H9 (cell line): ENCODE data around the gene TRMT11. TPM values are rescaled to one million over a fixed set of nuclear protein-coding genes. Genes with fewer than 3 reads are reported as not detected.

Source experiments
- DNase-seq: peaks from one replicate; pipeline ENCODE4 v3.0.0-alpha.2; 2017
- H2AFZ ChIP-seq: one replicate; pipeline ENCODE4 v1.6.1; 2013; ENCODE audit warnings: mild to moderate bottlenecking, low read length, control low read depth, moderate library complexity
- H2AK5ac ChIP-seq: 2 replicates; pipeline ENCODE4 v1.6.1; 2013; ENCODE audit warnings: low read length, control low read depth, mixed read lengths; ENCODE audit not compliant: insufficient read length
- H2BK120ac ChIP-seq: one replicate; pipeline ENCODE4 v1.6.1; 2013; ENCODE audit warnings: low read depth, mild to moderate bottlenecking, low read length, control low read depth, inconsistent platforms; ENCODE audit not compliant: poor library complexity, severe bottlenecking
- H2BK12ac ChIP-seq: 2 replicates; pipeline ENCODE4 v1.6.1; 2013; ENCODE audit warnings: low read length, control low read depth, mixed read lengths, low read depth; ENCODE audit not compliant: insufficient read length
- H2BK15ac ChIP-seq: 2 replicates; pipeline ENCODE4 v1.6.1; 2013; ENCODE audit warnings: low read depth, low read length, control low read depth
- H2BK20ac ChIP-seq: one replicate; pipeline ENCODE4 v1.6.1; 2013; ENCODE audit warnings: low read depth, mild to moderate bottlenecking, low read length, control low read depth, inconsistent platforms; ENCODE audit not compliant: poor library complexity, severe bottlenecking
- H2BK5ac ChIP-seq: 2 replicates; pipeline ENCODE4 v1.6.1; 2013; ENCODE audit warnings: low read length, control low read depth, mixed read lengths; ENCODE audit not compliant: insufficient read length
- H3K14ac ChIP-seq: 2 replicates; pipeline ENCODE4 v1.6.1; 2013; ENCODE audit warnings: low read length, control low read depth; ENCODE audit not compliant: insufficient read depth
- H3K18ac ChIP-seq: 2 replicates; pipeline ENCODE4 v1.6.1; 2013; ENCODE audit warnings: low read depth, mild to moderate bottlenecking, mixed read lengths, low read length, control low read depth; ENCODE audit not compliant: insufficient read length
- H3K23ac ChIP-seq: 2 replicates; pipeline ENCODE4 v1.6.1; 2013; ENCODE audit warnings: low read length, control low read depth, mixed read lengths, low read depth; ENCODE audit not compliant: insufficient read length
- H3K23me2 ChIP-seq: 2 replicates; pipeline ENCODE4 v1.6.1; 2013; ENCODE audit warnings: low read depth, mild to moderate bottlenecking, mixed read lengths, low read length, control low read depth; ENCODE audit not compliant: insufficient read length, poor library complexity, severe bottlenecking
- H3K27ac ChIP-seq: 2 replicates; pipeline ENCODE4 v1.5.1; 2013; ENCODE audit warnings: low read length, control low read depth, mixed read lengths, low read depth; ENCODE audit not compliant: insufficient read length
- H3K27me3 ChIP-seq: 2 replicates; pipeline ENCODE4 v1.6.1; 2013; ENCODE audit warnings: low read length, control low read depth, inconsistent platforms; ENCODE audit not compliant: insufficient read depth
- H3K4ac ChIP-seq: 2 replicates; pipeline ENCODE4 v1.6.1; 2013; ENCODE audit warnings: low read depth, mild to moderate bottlenecking, control low read depth, inconsistent platforms, low read length, moderate library complexity
- H3K4me1 ChIP-seq: 2 replicates; pipeline ENCODE4 v1.6.1; 2013; ENCODE audit warnings: low read length, control low read depth, inconsistent platforms; ENCODE audit not compliant: insufficient read depth
- H3K4me2 ChIP-seq: 2 replicates; pipeline ENCODE4 v1.6.1; 2013; ENCODE audit warnings: low read length, control low read depth, mixed read lengths; ENCODE audit not compliant: insufficient read length, insufficient read depth
- H3K56ac ChIP-seq: 2 replicates; pipeline ENCODE4 v1.6.1; 2013; ENCODE audit warnings: low read depth, mild to moderate bottlenecking, mixed read lengths, low read length, control low read depth; ENCODE audit not compliant: insufficient read length
- H3K79me1 ChIP-seq: 2 replicates; pipeline ENCODE4 v1.6.1; 2013; ENCODE audit warnings: low read depth, mild to moderate bottlenecking, moderate library complexity, low read length, control low read depth, inconsistent platforms; ENCODE audit not compliant: insufficient read depth, poor library complexity, severe bottlenecking
- H3K79me2 ChIP-seq: 2 replicates; pipeline ENCODE4 v1.6.1; 2013; ENCODE audit warnings: low read length, control low read depth, inconsistent platforms; ENCODE audit not compliant: insufficient read depth
- H3K9ac ChIP-seq: 2 replicates; pipeline ENCODE4 v1.6.1; 2013; ENCODE audit warnings: low read length, control low read depth, mixed read lengths; ENCODE audit not compliant: insufficient read length; ENCODE audit errors: extremely low read depth
- H3K9me3 ChIP-seq: one replicate; pipeline ENCODE4 v1.6.1; 2013; ENCODE audit warnings: low read depth, low read length, inconsistent platforms; ENCODE audit not compliant: control insufficient read depth
- H3T11ph ChIP-seq: one replicate; pipeline ENCODE4 v1.6.1; 2013; ENCODE audit warnings: mild to moderate bottlenecking, low read length, control low read depth, inconsistent platforms
- H4K20me1 ChIP-seq: one replicate; pipeline ENCODE4 v1.6.1; 2013; ENCODE audit not compliant: control insufficient read depth, insufficient read length, insufficient read depth
- H4K5ac ChIP-seq: 2 replicates; pipeline ENCODE4 v1.6.1; 2013; ENCODE audit warnings: low read depth, mild to moderate bottlenecking, mixed read lengths, low read length, control low read depth; ENCODE audit not compliant: insufficient read length
- H4K8ac ChIP-seq: replicated peaks from 2 replicates; pipeline ENCODE4 v1.6.1; 2013; ENCODE audit warnings: low read length, control low read depth, mixed read lengths, low read depth; ENCODE audit not compliant: insufficient read length
- H4K91ac ChIP-seq: 2 replicates; pipeline ENCODE4 v1.6.1; 2013; ENCODE audit warnings: low read depth, mild to moderate bottlenecking, moderate library complexity, mixed read lengths, low read length, control low read depth; ENCODE audit not compliant: insufficient read length
- H3K27ac Mint-ChIP-seq, 3 experiments: 2 replicates in 2 of 3; 3 replicates in 1 of 3; pipeline ENCODE4 v1.8.0; 2020 to 2021; ENCODE audit warnings: mixed read lengths in 3 of 3, mild to moderate bottlenecking in 1 of 3, moderate library complexity in 1 of 3
- H3K27me3 Mint-ChIP-seq: 2 replicates; pipeline ENCODE4 v1.8.0; 2021; ENCODE audit warnings: low read depth, mild to moderate bottlenecking, moderate library complexity, mixed read lengths
- H3K36me3 Mint-ChIP-seq, 3 experiments: 2 replicates in 2 of 3; 3 replicates in 1 of 3; pipeline ENCODE4 v1.8.0; 2020 to 2021; ENCODE audit warnings: low read depth in 3 of 3, mixed read lengths in 3 of 3; ENCODE audit not compliant: insufficient read depth in 1 of 3
- H3K4me1 Mint-ChIP-seq, 2 experiments: 2 replicates each; pipeline ENCODE4 v1.8.0; 2020; ENCODE audit warnings: mixed read lengths in 2 of 2
- H3K4me3 Mint-ChIP-seq, 2 experiments: 2 replicates in 1 of 2; 3 replicates in 1 of 2; pipeline ENCODE4 v1.8.0; 2020 to 2021; ENCODE audit warnings: mild to moderate bottlenecking in 2 of 2, mixed read lengths in 2 of 2, moderate library complexity in 1 of 2
- H3K9me3 Mint-ChIP-seq, 2 experiments: 2 replicates in 1 of 2; 3 replicates in 1 of 2; pipeline ENCODE4 v1.8.0; 2020; ENCODE audit warnings: mild to moderate bottlenecking in 2 of 2, mixed read lengths in 2 of 2, moderate library complexity in 1 of 2
- WGBS: extraction: QIAGEN DNeasy Blood & Tissue Kit; methylation state at CpG from one replicate; pipeline ENCODE4 v1.1.7; 2013; ENCODE audit warnings: missing lambda C conversion rate, low lambda C conversion rate, mixed read lengths; ENCODE audit not compliant: insufficient read length; ENCODE audit errors: extremely low coverage; 5-methylcytosine and 5-hydroxymethylcytosine counted together
- total RNA-seq: library from RNA; stranded (reverse); gene quantifications from 2 replicates; pipeline ENCODE4 v1.2.1, GENCODE V29; 2021
- TF ChIP-seq, protein P1 (sequence below): fragments of 200-600 bp; sonication (generic); conservative IDR thresholded peaks from 3 replicates; pipeline ENCODE4 v1.8.0; 2021; ENCODE audit warnings: antibody characterized with exemption, mild to moderate bottlenecking

Gene TRMT11
- total RNA-seq, 1 experiment from 2014 or later, result 31.1 TPM

DNA sequence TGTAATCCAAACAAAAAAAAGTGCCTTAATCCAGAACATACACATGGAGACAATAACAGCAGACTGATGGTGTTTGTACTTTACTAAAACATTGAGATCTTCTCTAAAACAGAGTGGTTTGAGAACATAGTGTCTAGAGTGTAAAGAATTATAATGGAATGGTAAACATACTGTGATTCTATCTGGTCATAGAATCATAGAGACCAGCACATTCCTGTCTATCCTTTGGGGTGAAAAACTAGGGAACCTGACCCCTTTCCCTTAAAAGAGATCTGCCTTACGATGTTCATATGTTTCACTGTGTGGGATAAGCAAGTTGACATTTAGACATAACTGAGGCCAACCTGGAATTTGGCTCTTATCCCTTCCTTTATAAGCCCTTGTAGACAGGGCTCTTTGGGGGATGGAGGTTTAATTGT, 55.7 kb downstream of the TRMT11 start:
- no peak for DNase-seq
- no peak overlapping the region for H3K27ac Mint-ChIP-seq

More for the DNA sequence above, 55.7 kb downstream of the TRMT11 start:
- H2BK15ac ChIP-seq, result no peak overlapping the region
- no peak overlapping the region for H3K4me2 ChIP-seq
- no peaks in the 10 kb centered on the region for H3K23me2 ChIP-seq
- no peaks in the 10 kb centered on the region for H3K79me1 ChIP-seq
- H3K14ac ChIP-seq, result no peak overlapping the region
- H3K27ac ChIP-seq, result no peak overlapping the region
- Mint-ChIP-seq H3K4me3 (no peak overlapping the region), H3K4me1 (peaks cover 0 to 2% of the 10 kb centered on the region in 2 experiments; a peak in 1 of 4 replicates), H3K27me3 (no peaks in the 10 kb centered on the region), H3K36me3 (peaks cover 31 to 50% (median 47%) of the 10 kb centered on the region in 3 experiments), H3K9me3 (peaks cover 4 to 6% of the 10 kb centered on the region in 2 experiments; a peak in 4 of 5 replicates)
- H3K18ac ChIP-seq, result no peak overlapping the region
- H2BK120ac ChIP-seq, result no peak overlapping the region
- no peak overlapping the region for H2AFZ ChIP-seq
- no peak overlapping the region for H4K91ac ChIP-seq
- no peak overlapping the region for H3K23ac ChIP-seq
- H4K8ac ChIP-seq, result no peak overlapping the region
- no peaks in the 10 kb centered on the region for H3K9me3 ChIP-seq
- no peak overlapping the region for H3K4ac ChIP-seq
- H3K79me2 ChIP-seq, result no peaks in the 10 kb centered on the region
- H3K56ac ChIP-seq, result no peak overlapping the region
- no peak overlapping the region for H2BK12ac ChIP-seq
- H2BK5ac ChIP-seq, result no peak overlapping the region
- H3K4me1 ChIP-seq, result no peaks in the 10 kb centered on the region
- H3T11ph ChIP-seq, result no peak overlapping the region
- no peak overlapping the region for H2BK20ac ChIP-seq
- no CpG with 5 or more reads among the region's 1 CpG for WGBS
- no peak overlapping the region for H3K9ac ChIP-seq
- no peaks in the 10 kb centered on the region for H4K20me1 ChIP-seq
- TF ChIP-seq, protein P1, sequence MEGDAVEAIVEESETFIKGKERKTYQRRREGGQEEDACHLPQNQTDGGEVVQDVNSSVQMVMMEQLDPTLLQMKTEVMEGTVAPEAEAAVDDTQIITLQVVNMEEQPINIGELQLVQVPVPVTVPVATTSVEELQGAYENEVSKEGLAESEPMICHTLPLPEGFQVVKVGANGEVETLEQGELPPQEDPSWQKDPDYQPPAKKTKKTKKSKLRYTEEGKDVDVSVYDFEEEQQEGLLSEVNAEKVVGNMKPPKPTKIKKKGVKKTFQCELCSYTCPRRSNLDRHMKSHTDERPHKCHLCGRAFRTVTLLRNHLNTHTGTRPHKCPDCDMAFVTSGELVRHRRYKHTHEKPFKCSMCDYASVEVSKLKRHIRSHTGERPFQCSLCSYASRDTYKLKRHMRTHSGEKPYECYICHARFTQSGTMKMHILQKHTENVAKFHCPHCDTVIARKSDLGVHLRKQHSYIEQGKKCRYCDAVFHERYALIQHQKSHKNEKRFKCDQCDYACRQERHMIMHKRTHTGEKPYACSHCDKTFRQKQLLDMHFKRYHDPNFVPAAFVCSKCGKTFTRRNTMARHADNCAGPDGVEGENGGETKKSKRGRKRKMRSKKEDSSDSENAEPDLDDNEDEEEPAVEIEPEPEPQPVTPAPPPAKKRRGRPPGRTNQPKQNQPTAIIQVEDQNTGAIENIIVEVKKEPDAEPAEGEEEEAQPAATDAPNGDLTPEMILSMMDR, result no peak
- H2AK5ac ChIP-seq, result no peak overlapping the region
- no peak overlapping the region for H4K5ac ChIP-seq
- no peaks in the 10 kb centered on the region for H3K27me3 ChIP-seq
